ENCODE results near the gene PGAP6. TPM values are rescaled to one million over a fixed set of nuclear protein-coding genes. Genes with fewer than 3 reads are reported as not detected.

Gene PGAP6
- total and polyA plus RNA-seq, 9 of the 15 experiments (the other 6 are each of a cell fraction or from before 2014, with no cell fraction given): 0.45 to 50.2 (median 39.3) TPM

GRCh38 chr16:352547-353403 lies 29.0 kb downstream of the PGAP6 start, which contains the start of gene AXIN1 (continued):
- no peak for TF ChIP-seq ZNF407 (IDR thresholded peaks at IDR 0.05; ENCODE audit: low read depth)
- no peak for TF ChIP-seq USF2 (CRISPR knock-in tag; IDR thresholded peaks at IDR 0.05)
- TF ChIP-seq ZEB2 (IDR thresholded peaks at IDR 0.05): no peak
- TF ChIP-seq LEF1 (IDR thresholded peaks at IDR 0.05): no peak
- TF ChIP-seq HMG20B (CRISPR knock-in tag; IDR thresholded peaks at IDR 0.05): no peak
- TF ChIP-seq UBTF (IDR thresholded peaks at IDR 0.05; ENCODE audit: borderline replicate concordance in 1 of 2, low read depth in 2 of 2, low read length in 2 of 2): 0 out of 4 replicates have a peak, but pooled peaks of 1 of the 2 experiments have one; percentile 55
- TF ChIP-seq ZHX1 (conservative IDR thresholded peaks at IDR 0.05; ENCODE audit: low read length): no peak
- peak; percentile 75 for TF ChIP-seq VEZF1 (CRISPR knock-in tag; IDR thresholded peaks at IDR 0.05)
- peak in 1 of 2 experiments; percentile 76; a peak in 2 of 4 replicates for TF ChIP-seq HDAC1 (IDR thresholded peaks at IDR 0.05)
- TF ChIP-seq FOXJ3 (CRISPR knock-in tag; IDR thresholded peaks at IDR 0.05): no peak

Measured in K562 (cell line).